ENCODE measurements around the gene APRT. TPM values are rescaled to one million over a fixed set of nuclear protein-coding genes. Genes with fewer than 3 reads are reported as not detected.

APRT gene
- total and polyA plus RNA-seq, 2 of the 4 experiments (the other 2 are of a cell fraction): 40.5 to 157 TPM

- Histone ChIP-seq H3K4me3 (ENCODE audit: insufficient read depth, low read depth, low read length) (no peak overlapping the region), H3K9ac (ENCODE audit: low read depth, low read length) (no peak overlapping the region), H4K20me1 (ENCODE audit: insufficient read depth, low read length) (peaks cover 4% of the 10 kb centered on the region; the same call in 1 of the 2 replicates), H3K4ac (ENCODE audit: low read depth, low read length) (no peak overlapping the region), H3K4me2 (ENCODE audit: low read depth, low read length) (no peak overlapping the region), H3K36me3 (ENCODE audit: control insufficient read depth, insufficient read depth, low read length) (peaks cover 23% of the 10 kb centered on the region), H2BK120ac (ENCODE audit: low read depth, low read length) (no peak overlapping the region), H3K4me1 (ENCODE audit: control insufficient read depth, insufficient read depth, low read length) (peaks cover 4% of the 10 kb centered on the region; the same call in 1 of the 2 replicates), H4K8ac (ENCODE audit: low read depth in 2 of 2, low read length in 2 of 2) (no peak overlapping the region), H3K9me3 (ENCODE audit: control insufficient read depth, insufficient read depth, low read length) (no peaks in the 10 kb centered on the region), H3K56ac (ENCODE audit: extremely low read depth, insufficient read depth, low read length) (no peak overlapping the region), H4K5ac (ENCODE audit: low read depth, low read length) (no peak overlapping the region), H3K79me1 (ENCODE audit: low read depth in 1 of 2, low read length in 2 of 2) (no peaks in the 10 kb centered on the region), H3K18ac (ENCODE audit: low read depth, low read length) (no peak overlapping the region), H2AK9ac (replicated peaks; ENCODE audit: low read depth, low read length, poor library complexity) (peak overlapping the region; percentile 16), H3K14ac (replicated peaks; ENCODE audit: low read depth, low read length) (no peak overlapping the region), H2BK5ac (ENCODE audit: low read depth, low read length, poor library complexity, severe bottlenecking) (no peak overlapping the region), H4K91ac (ENCODE audit: insufficient read depth, low read depth, low read length) (no peak overlapping the region), H3K27ac (ENCODE audit: insufficient read depth, low read length) (no peak overlapping the region), H2BK15ac (ENCODE audit: low read depth, low read length) (no peak overlapping the region), H3K23ac (ENCODE audit: low read depth, low read length) (no peak overlapping the region), H2AK5ac (ENCODE audit: low read depth, low read length) (no peak overlapping the region), H2BK20ac (ENCODE audit: low read depth, low read length) (no peak overlapping the region), H3K27me3 (ENCODE audit: control insufficient read depth, insufficient read depth, low read length) (no peaks in the 10 kb centered on the region), H3K9me1 (ENCODE audit: insufficient read depth, low read length) (no peaks in the 10 kb centered on the region), H2AFZ (replicated peaks; ENCODE audit: low read length, poor library complexity) (no peak overlapping the region)
- no TSS peak for BruUV-seq (replicated peaks)
- TF ChIP-seq CTCF (conservative IDR thresholded peaks at IDR 0.05; ENCODE audit: low read depth, low read length) (no peak), MAZ (IDR thresholded peaks at IDR 0.05; ENCODE audit: borderline replicate concordance, low read depth, low read length) (no peak), USF2 (IDR thresholded peaks at IDR 0.05; ENCODE audit: low read depth, low read length) (no peak), NFE2L2 (IDR thresholded peaks at IDR 0.05; ENCODE audit: low read depth, low read length) (no peak)
- ChIA-PET POLR2A (ENCODE audit: unreplicated experiment) (no interaction called here), CTCF (interaction anchor here (1.1 kb wide), 1 partner anchor 30 kb away, joined by 3 read pairs; the partner anchor contains the start of genes GALNS and TRAPPC2L)
- dilution Hi-C loops (cut with HindIII; ENCODE audit: low sequenced_read_pairs, unreplicated experiment) (no loop called here), intact Hi-C loops (cut with micrococcal nuclease) (no loop called here), in situ Hi-C loops (cut with MboI; ENCODE audit: low sequenced_read_pairs) (no loop called here)
- 71% methylated on average over 2 of the region's 21 CpGs; no CpG with 5 or more reads in 1 of the 2 experiments for WGBS, 2 experiments (ENCODE audit: extremely low coverage in 2 of 2, insufficient read length in 1 of 2)
- ATAC-seq (ENCODE audit: low read depth) (no peak), DNase-seq (no peak)
Measured at GRCh38 chr16:88827727-88828126, 16.0 kb upstream of the APRT start.

All from IMR-90 (cell line).